Measurements from ENCODE around the gene PPIE.

The PPIE gene

DNA sequence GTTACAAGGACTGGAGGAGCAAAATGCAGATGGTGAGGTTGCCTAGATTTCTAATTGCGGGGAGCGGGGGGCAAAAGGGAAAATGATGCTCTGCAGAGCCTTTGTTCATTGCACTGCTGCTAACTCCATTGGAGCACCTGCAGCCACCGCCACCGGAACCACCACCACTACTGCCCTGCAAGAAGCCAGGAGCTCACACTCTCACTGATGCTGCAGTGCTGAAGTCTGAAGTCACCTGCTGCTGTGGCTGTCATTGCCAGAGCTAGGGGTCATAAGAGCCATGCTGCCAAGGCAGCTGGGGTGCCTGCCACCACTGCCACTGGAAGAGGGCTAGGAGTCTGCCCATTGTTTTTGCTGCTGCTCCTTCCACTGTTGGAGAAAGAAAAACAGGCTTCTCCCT is 40.1 kb upstream of the PPIE start:
- Histone ChIP-seq H3K9me3 (no peaks in the 10 kb centered on the region), H3K27ac (no peak overlapping the region), H3K27me3 (peaks cover 0 to 4% of the 10 kb centered on the region in 2 donors), H3K36me3 (no peaks in the 10 kb centered on the region), H3K4me1 (peaks cover 0 to 9% (median 6%) of the 10 kb centered on the region in 4 donors), H3K4me3 (no peak overlapping the region)
- TF ChIP-seq, protein P1, sequence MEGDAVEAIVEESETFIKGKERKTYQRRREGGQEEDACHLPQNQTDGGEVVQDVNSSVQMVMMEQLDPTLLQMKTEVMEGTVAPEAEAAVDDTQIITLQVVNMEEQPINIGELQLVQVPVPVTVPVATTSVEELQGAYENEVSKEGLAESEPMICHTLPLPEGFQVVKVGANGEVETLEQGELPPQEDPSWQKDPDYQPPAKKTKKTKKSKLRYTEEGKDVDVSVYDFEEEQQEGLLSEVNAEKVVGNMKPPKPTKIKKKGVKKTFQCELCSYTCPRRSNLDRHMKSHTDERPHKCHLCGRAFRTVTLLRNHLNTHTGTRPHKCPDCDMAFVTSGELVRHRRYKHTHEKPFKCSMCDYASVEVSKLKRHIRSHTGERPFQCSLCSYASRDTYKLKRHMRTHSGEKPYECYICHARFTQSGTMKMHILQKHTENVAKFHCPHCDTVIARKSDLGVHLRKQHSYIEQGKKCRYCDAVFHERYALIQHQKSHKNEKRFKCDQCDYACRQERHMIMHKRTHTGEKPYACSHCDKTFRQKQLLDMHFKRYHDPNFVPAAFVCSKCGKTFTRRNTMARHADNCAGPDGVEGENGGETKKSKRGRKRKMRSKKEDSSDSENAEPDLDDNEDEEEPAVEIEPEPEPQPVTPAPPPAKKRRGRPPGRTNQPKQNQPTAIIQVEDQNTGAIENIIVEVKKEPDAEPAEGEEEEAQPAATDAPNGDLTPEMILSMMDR (IDR thresholded peaks at IDR 0.05), result no peak
- no peak for DNase-seq
- intact Hi-C loops (cut with DNase I; ENCODE audit: low total_unique reads), result no loop called here

DNA sequence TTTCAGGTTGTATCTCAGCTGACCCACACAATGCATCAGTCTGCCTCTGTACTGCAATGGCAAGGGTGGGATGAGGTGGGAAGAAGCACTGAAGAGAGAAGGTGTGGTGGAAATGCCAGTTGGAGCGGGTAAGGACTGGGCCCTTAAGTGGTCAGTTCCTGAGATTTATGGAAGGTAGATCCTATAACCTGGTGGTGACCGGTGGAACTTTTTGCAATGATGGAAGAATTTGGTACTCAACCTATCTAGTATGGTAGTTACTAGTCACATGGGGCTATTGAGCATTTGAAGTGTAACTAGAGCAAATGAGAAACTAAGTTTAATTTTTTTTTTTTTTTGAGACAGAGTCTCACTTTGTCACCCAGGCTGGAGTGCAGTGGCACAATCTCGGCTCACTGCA is 39.3 kb upstream of the PPIE start:
- TF ChIP-seq, protein P1 (IDR thresholded peaks at IDR 0.05), result no peak
- H3K4me3 ChIP-seq, result no peak overlapping the region
- DNase-seq, result no peak
- peaks cover 0 to 9% (median 6%) of the 10 kb centered on the region in 4 donors for H3K4me1 ChIP-seq
- no peaks in the 10 kb centered on the region for H3K9me3 ChIP-seq
- peaks cover 0 to 4% of the 10 kb centered on the region in 2 donors for H3K27me3 ChIP-seq
- no peaks in the 10 kb centered on the region for H3K36me3 ChIP-seq
- intact Hi-C loops (cut with DNase I; ENCODE audit: low total_unique reads), result no loop called here
- no peak overlapping the region for H3K27ac ChIP-seq

DNA sequence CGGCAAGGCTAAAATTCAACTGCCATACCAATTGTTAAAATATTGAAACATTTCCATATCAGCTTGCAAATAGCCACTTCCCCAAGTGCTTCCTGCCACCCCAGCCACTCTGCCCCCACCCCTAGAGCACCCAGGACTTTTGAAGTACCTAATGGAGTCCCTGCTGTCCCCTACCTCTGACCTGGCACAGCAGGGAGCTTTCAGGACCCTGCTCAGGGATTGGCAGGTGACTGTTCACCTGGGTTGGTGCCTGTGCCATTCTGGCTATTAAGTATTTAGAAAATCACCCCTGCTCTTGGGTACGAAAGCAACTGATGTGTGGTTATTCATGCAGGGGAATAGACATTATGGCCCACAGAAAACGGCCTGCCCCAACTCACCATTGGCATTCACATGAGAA is 38.3 kb upstream of the PPIE start:
- H3K27ac ChIP-seq, result no peak overlapping the region
- TF ChIP-seq, protein P1 (IDR thresholded peaks at IDR 0.05), result no peak
- intact Hi-C loops (cut with DNase I; ENCODE audit: low total_unique reads), result no loop called here
- DNase-seq, result no peak
- H3K9me3 ChIP-seq, result no peaks in the 10 kb centered on the region
- peaks cover 0 to 4% of the 10 kb centered on the region in 2 donors for H3K27me3 ChIP-seq
- peaks cover 0 to 9% (median 6%) of the 10 kb centered on the region in 4 donors for H3K4me1 ChIP-seq
- no peaks in the 10 kb centered on the region for H3K36me3 ChIP-seq
- no peak overlapping the region for H3K4me3 ChIP-seq

DNA sequence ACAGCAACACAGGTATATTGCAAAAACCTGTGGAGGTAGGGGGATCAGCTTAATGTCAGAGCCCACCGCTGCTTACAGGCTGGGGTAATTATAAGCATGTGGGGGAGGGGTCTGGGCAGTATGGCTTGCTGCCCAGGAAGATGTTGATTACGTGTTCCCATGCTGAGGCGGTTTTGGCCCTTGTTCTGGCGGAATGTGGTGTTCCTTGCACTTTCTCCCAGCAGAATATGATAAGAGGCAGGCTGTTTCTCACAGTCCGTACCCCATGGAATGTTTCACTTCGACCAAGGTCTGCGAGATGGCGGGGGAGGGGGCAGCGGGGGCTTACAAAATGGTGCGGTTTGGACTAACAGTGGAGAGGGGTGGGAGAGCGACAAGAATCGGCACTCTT is 37.6 kb upstream of the PPIE start:
- H3K27me3 ChIP-seq, result peaks cover 0 to 4% of the 10 kb centered on the region in 2 donors
- DNase-seq, result no peak
- TF ChIP-seq, protein P1 (IDR thresholded peaks at IDR 0.05), result no peak
- intact Hi-C loops (cut with DNase I; ENCODE audit: low total_unique reads), result no loop called here
- H3K4me1 ChIP-seq, result peaks cover 0 to 9% (median 6%) of the 10 kb centered on the region in 4 donors
- peak overlapping the region in 1 of 2 donors; percentile 26 for H3K4me3 ChIP-seq
- H3K27ac ChIP-seq, result no peak overlapping the region
- H3K36me3 ChIP-seq, result no peaks in the 10 kb centered on the region
- no peaks in the 10 kb centered on the region for H3K9me3 ChIP-seq

DNA sequence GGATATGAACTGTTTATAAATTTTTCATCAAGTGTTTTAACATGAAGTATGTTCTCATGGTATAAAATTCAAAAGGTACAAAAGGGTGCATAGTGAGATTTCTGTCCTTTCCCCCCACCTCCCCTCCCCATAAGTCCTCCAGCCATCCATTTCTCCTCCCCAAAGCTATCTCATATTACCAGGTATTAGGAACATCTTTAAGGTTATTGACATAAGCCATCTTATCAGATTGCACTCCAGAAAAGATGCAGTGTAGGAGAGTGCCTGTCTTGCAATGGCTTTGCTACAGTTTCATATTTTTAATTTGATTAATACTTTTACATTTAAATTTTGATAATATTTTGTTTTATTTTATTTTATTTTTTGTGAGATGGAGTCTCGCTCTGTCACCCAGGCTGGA is 33.9 kb upstream of the PPIE start:
- Histone ChIP-seq H3K36me3 (no peaks in the 10 kb centered on the region), H3K9me3 (no peaks in the 10 kb centered on the region), H3K4me1 (peaks cover 0 to 9% (median 6%) of the 10 kb centered on the region in 4 donors), H3K27ac (no peak overlapping the region), H3K4me3 (no peak overlapping the region), H3K27me3 (peaks cover 0 to 4% of the 10 kb centered on the region in 2 donors)
- TF ChIP-seq, protein P1 (IDR thresholded peaks at IDR 0.05), result no peak
- no peak for DNase-seq
- intact Hi-C loops (cut with DNase I; ENCODE audit: low total_unique reads), result no loop called here

DNA sequence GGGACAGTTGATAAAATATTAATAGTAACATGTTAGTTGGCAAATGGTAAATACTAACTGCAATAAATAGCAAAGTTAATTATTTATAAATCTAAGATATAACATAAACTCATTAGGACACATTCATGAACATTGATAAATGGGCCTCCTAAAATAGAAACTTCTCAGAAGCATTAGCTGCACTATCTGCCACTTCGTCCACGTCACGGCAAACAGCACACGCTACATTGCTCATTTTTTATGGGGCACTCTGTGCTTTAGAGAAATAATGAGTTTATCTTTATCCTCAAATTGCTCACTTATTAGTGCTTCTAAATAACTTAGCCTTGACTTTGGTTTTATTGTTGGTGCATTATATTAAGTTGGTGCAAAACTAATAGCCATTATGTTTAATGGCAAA is 31.2 kb upstream of the PPIE start:
- H3K36me3 ChIP-seq, result no peaks in the 10 kb centered on the region
- intact Hi-C loops (cut with DNase I; ENCODE audit: low total_unique reads), result no loop called here
- H3K4me3 ChIP-seq, result no peak overlapping the region
- H3K27me3 ChIP-seq, result peaks cover 0 to 17% of the 10 kb centered on the region in 2 donors
- no peak overlapping the region for H3K27ac ChIP-seq
- H3K4me1 ChIP-seq, result no peaks in the 10 kb centered on the region
- TF ChIP-seq, protein P1 (IDR thresholded peaks at IDR 0.05), result no peak
- H3K9me3 ChIP-seq, result no peaks in the 10 kb centered on the region
- no peak for DNase-seq

Measured in tibial artery (tissue), 4 donors.